Activated CD4-positive, alpha-beta memory T cell treated with anti-CD3 and anti-CD28 coated beads for 36 hours (primary cell): ENCODE data around the gene FAP. TPM values are rescaled to one million over a fixed set of nuclear protein-coding genes. Genes with fewer than 3 reads are reported as not detected.

Experiments used
- CTCF ChIA-PET: fragments of 350-600 bp; sonication (Branson Sonifier 250); formaldehyde crosslinking; loops from one replicate; lab custom pipeline; 2021; ENCODE audit warnings: antibody characterized with exemption, inconsistent platforms; lab: Charles Lee
- POLR2A ChIA-PET: fragments of 350-600 bp; sonication (Branson Sonifier 250); formaldehyde crosslinking; loops from one replicate; lab custom pipeline; 2021; ENCODE audit warnings: antibody characterized with exemption; lab: Charles Lee
- DNase-seq: peaks from one replicate; pipeline ENCODE4 v3.0.0-alpha.2; 2020
- H3K27ac Mint-ChIP-seq: one replicate; pipeline ENCODE4 v1.8.0; 2021; ENCODE audit warnings: mixed read lengths
- H3K27me3 Mint-ChIP-seq: one replicate; pipeline ENCODE4 v1.8.0; 2021; ENCODE audit warnings: mixed read lengths
- H3K36me3 Mint-ChIP-seq: one replicate; pipeline ENCODE4 v1.8.0; 2021; ENCODE audit warnings: mixed read lengths
- H3K4me1 Mint-ChIP-seq: one replicate; pipeline ENCODE4 v1.8.0; 2021; ENCODE audit warnings: low read depth, mixed read lengths
- H3K4me3 Mint-ChIP-seq: one replicate; pipeline ENCODE4 v1.8.0; 2021; ENCODE audit warnings: mild to moderate bottlenecking, mixed read lengths
- H3K9me3 Mint-ChIP-seq: one replicate; pipeline ENCODE4 v1.8.0; 2021; ENCODE audit warnings: mixed read lengths
- intact Hi-C: fragments of 100-400 bp; cut with micrococcal nuclease; formaldehyde crosslinking; loops from one replicate; pipeline ENCODE4 v1.15.1; 2023
- total RNA-seq, 2 experiments: library from RNA; stranded (reverse); gene quantifications; one replicate each; pipeline ENCODE4 v1.2.3, GENCODE V29; 2021

The FAP gene
- total RNA-seq, 2 experiments from 2014 or later: not detected

- Mint-ChIP-seq H3K4me1 (peaks cover 8% of the 10 kb centered on the region), H3K9me3 (no peaks in the 10 kb centered on the region), H3K4me3 (no peak overlapping the region), H3K36me3 (no peaks in the 10 kb centered on the region), H3K27ac (no peak overlapping the region), H3K27me3 (no peaks in the 10 kb centered on the region)
- intact Hi-C loops: loop anchor here (1.0 to 10.0 kb wide), 6 partner anchors 67 to 699 kb away; no protein-coding TSS in a partner anchor
- DNase-seq: no peak
- ChIA-PET CTCF (interaction anchor here (0.7 to 3.6 kb wide), 16 partner anchors 18 to 538 kb away, joined by 3 to 43 read pairs (median 5); no protein-coding TSS in a partner anchor), POLR2A (no interaction called here)
These were observed 119.2 kb downstream of the FAP start for GRCh38 chr2:162123806-162124758.

Other genes starting within 250 kb of the FAP start
- gene DPP4, start 169.2 kb downstream of the FAP start, total RNA-seq: 10 to 100 TPM; 29.9 to 30.7 TPM
- gene GCG, start 91.2 kb downstream of the FAP start, total RNA-seq: not detected
- gene IFIH1, start 75.2 kb upstream of the FAP start, total RNA-seq: 10 to 100 TPM; 33.3 to 34.2 TPM
- 10 to 100 TPM; 30.5 to 32.1 TPM for gene GCA, start 100.7 kb upstream of the FAP start, total RNA-seq